ENCODE data around the gene AP1G2. TPM values are rescaled to one million over a fixed set of nuclear protein-coding genes. Genes with fewer than 3 reads are reported as not detected.

AP1G2 gene
- total RNA-seq, 3 donors from 2014 or later = 30.9 to 172 (median 149) TPM

GRCh38 chr14:23564876-23565275 is 2.7 kb downstream of the AP1G2 start:
- DNase-seq (ENCODE audit: low spot score in 2 of 2) = no peak
- no peaks in the 10 kb centered on the region for H3K36me3 ChIP-seq
- intact Hi-C loops (cut with DNase I; ENCODE audit: low total_unique reads) = loop anchor here (5.0 kb wide), 2 partner anchors 88 to 787 kb away; no protein-coding TSS in a partner anchor
- H3K4me1 ChIP-seq = peaks cover 4 to 13% of the 10 kb centered on the region in 2 donors
- H3K27ac ChIP-seq = no peak overlapping the region
- no peak overlapping the region for H3K4me3 ChIP-seq
- no peak for TF ChIP-seq POLR2A (IDR thresholded peaks at IDR 0.05)
- TF ChIP-seq POLR2AphosphoS5 (IDR thresholded peaks at IDR 0.05) = no peak
- no peak for TF ChIP-seq CTCF (IDR thresholded peaks at IDR 0.05)
- no peaks in the 10 kb centered on the region for H3K9me3 ChIP-seq
- no peaks in the 10 kb centered on the region for H3K27me3 ChIP-seq

- H3K4me1 ChIP-seq = peaks cover 4 to 13% of the 10 kb centered on the region in 2 donors
- H3K9me3 ChIP-seq = no peaks in the 10 kb centered on the region
- no peaks in the 10 kb centered on the region for H3K27me3 ChIP-seq
- intact Hi-C loops (cut with DNase I; ENCODE audit: low total_unique reads) = loop anchor here (5.0 kb wide), 2 partner anchors 87 to 788 kb away; no protein-coding TSS in a partner anchor
- no peaks in the 10 kb centered on the region for H3K36me3 ChIP-seq
- DNase-seq (ENCODE audit: low spot score in 2 of 2) = no peak
- no peak overlapping the region for H3K4me3 ChIP-seq
- H3K27ac ChIP-seq = no peak overlapping the region
- TF ChIP-seq POLR2AphosphoS5 (IDR thresholded peaks at IDR 0.05) (no peak), POLR2A (IDR thresholded peaks at IDR 0.05) (no peak), CTCF (IDR thresholded peaks at IDR 0.05) (no peak)
Measured at GRCh38 chr14:23564181-23564812, 3.3 kb downstream of the AP1G2 start.

- peak overlapping the region in 1 of 2 donors; percentile 63 for H3K27ac ChIP-seq
Measured at GRCh38 chr14:23563473-23564180, 4.0 kb downstream of the AP1G2 start.

GRCh38 chr14:23562822-23563472 is 4.6 kb downstream of the AP1G2 start:
- TF ChIP-seq POLR2A (IDR thresholded peaks at IDR 0.05) (no peak), CTCF (IDR thresholded peaks at IDR 0.05) (peak; percentile 82 to 90 (median 86))
- Histone ChIP-seq H3K27ac (peak overlapping the region; percentile 63 to 76), H3K36me3 (no peaks in the 10 kb centered on the region), H3K4me3 (no peak overlapping the region), H3K27me3 (no peaks in the 10 kb centered on the region), H3K9me3 (no peaks in the 10 kb centered on the region), H3K4me1 (peaks cover 1 to 4% of the 10 kb centered on the region in 2 donors)
- DNase-seq (ENCODE audit: low spot score in 2 of 2) = no peak
- intact Hi-C loops (cut with DNase I; ENCODE audit: low total_unique reads) = loop anchor here (5.0 kb wide), 2 partner anchors 86 to 789 kb away; no protein-coding TSS in a partner anchor

More at GRCh38 chr14:23563473-23564180, 4.0 kb downstream of the AP1G2 start:
- DNase-seq (ENCODE audit: low spot score in 2 of 2) = no peak
- Histone ChIP-seq H3K4me3 (no peak overlapping the region), H3K36me3 (no peaks in the 10 kb centered on the region), H3K4me1 (peaks cover 4 to 8% of the 10 kb centered on the region in 2 donors), H3K9me3 (no peaks in the 10 kb centered on the region), H3K27me3 (no peaks in the 10 kb centered on the region)
- TF ChIP-seq POLR2A (IDR thresholded peaks at IDR 0.05) (no peak), CTCF (IDR thresholded peaks at IDR 0.05) (no peak), POLR2AphosphoS5 (IDR thresholded peaks at IDR 0.05) (no peak)
- intact Hi-C loops (cut with DNase I; ENCODE audit: low total_unique reads) = loop anchor here (5.0 kb wide), 2 partner anchors 86 to 789 kb away; no protein-coding TSS in a partner anchor
